ENCODE data around the gene AFAP1L1.
A peak's percentile ranks its signal among the peaks of the same experiment; 100 is the strongest.

The AFAP1L1 gene

DNA sequence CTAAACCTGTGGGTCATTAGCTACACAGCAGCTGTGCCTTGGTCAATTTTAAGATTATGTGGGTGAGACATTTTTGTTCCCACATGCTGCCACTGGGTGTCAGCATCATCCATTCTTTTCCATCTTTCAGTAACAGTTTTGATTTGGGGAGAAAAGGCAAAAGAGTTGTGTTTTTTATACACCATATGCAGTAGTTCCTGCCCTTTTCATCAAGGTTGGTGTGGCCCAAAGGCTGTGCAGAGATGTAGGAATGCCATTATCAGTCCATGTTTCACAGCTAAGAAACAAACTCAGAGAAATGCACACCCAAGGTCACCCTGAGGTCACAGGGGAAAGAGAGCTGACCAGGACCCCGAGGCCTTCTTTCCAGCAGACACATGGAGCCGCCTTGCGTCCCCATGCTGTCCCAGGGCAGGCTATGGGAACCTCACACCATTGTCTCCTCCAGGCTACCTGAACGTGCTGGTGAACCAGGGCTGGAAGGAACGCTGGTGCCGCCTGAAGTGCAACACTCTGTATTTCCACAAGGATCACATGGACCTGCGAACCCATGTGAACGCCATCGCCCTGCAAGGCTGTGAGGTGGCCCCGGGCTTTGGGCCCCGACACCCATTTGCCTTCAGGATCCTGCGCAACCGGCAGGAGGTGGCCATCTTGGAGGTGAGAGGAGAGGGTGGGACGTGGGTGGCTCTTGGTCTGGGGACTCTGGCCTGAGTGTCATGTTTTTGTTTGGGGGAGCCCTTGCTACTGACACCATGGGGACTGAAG, 45.8 kb downstream of the AFAP1L1 start:
- no peak for DNase-seq

DNA sequence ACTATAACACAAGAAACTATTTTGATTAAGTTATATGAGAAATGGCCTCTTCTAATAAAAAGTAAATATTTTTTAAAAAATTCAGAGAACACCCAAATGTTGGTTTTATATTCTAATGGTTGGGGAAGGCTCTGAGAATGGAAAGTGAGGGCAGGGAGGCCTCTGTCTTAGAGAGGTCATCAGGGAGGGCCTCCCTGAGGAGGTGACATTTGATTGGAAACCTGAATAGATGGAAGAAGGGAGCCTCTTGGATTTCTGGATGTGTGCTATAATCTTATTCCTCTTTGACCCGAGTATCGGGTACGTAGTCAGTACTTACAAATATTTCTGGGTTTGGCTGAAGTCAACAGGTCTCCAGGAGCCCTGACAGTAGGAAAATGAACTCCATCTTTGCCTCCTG, 47.5 kb downstream of the AFAP1L1 start:
- no peak for DNase-seq

DNA sequence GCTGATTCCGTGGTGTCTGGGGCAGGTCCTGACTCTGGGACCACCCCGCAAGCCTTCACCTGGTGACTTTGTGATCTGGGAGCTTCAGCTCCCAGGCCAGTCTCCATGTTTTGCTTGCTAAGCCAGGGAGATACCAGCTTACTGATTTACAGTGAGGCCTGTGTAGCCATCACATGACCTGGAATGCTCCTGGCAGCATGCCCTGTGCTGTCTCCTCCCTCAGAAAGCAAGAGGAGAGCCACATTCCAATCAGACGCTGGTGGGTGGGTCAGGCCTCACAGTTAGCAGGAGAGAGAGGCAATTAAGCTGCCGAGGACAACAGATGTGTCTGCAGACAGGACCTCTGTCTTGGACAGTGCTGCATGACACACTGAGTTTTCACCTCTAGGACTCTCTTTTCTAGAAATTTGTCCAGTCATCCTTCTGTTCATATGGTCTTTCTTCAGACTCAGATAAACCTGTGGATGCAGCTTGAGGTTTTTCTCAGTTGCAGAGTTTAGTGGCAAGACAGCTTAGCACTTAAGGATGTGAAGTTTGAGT, 49.2 kb downstream of the AFAP1L1 start:
- no peak for DNase-seq

DNA sequence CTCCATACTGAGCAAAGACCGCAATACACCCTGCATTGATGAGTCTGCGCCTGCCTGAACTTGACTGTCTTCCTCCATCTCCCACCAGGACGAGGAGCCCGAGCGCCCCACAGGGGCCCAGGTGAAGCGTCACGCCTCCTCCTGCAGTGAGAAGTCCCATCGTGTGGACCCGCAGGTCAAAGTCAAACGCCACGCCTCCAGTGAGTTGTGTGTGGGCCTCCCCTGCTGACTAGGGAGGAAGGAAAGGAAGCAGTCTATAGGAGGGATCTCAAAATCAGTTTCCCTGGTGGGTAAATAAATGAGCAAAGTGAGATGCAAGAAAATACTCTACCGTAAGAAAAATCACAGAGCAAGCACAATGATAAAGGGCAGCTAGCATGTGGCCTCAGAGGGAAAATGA, 50.9 kb downstream of the AFAP1L1 start:
- no peak for DNase-seq

DNA sequence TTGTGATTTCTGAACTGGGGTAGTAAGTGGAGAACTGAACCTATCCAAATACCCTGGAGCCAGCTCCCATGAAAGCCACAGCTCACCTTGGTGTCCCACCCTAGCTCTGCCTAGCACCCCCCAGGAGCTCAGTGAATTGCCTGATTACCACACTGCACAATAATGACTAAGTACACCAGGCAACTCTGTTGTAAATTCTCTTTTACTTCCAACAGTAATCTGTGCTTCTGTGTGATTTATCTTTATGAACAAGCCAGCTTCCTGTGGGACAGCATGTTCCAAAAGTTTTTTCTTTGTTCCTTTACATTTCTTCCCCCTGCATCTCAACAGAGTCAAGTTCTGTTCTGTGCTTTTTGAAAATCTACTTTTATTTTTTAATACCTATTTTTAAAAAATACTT, 51.6 kb downstream of the AFAP1L1 start:
- no peak for DNase-seq

DNA sequence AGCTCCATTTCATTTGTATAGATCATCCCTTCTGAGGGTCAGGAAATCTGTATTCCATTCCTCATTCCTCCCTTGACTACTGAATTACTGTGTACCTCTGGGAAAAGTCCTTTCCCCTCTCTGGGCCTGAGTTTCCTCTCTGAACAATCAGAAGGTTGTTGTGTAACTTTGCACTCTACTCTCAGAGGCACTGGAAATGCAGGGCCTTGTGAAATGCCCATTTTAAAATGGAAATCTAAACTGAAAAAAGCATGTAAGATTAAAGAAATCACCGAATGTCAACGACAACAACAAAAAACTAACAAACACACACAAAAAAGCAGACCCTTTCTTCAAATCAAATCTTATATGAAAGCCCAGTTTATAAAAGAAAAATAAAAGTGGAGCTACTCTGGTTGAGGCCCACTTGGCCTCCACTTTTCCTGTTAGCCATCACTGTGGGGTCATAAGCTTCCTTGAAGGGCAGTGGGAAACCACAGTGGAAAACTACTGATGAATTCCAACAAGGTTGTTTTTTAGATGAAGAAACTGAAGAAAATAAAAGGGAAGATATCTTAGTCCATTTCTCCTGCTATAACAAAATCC, 52.1 kb downstream of the AFAP1L1 start:
- no peak for DNase-seq

DNA sequence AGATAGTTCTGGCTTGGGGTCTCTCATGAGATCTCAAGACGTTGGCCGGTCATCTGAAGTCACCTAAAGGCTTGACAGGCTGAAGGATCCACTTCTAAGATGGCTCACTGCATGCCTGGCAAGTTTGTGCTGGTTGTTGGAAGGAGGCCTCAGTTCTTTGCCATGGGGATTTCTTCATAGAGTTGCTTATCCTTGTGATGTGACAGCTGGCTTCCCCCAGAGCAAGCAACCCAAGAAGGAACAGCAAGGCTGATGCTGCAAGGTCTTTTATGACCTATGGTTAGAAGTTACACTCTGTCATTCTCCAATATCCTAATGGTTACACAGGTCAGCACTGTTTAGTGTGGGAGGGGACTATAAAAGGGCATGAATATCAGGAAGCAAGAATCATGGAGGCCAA, 53.0 kb downstream of the AFAP1L1 start:
- DNase-seq, result no peak

DNA sequence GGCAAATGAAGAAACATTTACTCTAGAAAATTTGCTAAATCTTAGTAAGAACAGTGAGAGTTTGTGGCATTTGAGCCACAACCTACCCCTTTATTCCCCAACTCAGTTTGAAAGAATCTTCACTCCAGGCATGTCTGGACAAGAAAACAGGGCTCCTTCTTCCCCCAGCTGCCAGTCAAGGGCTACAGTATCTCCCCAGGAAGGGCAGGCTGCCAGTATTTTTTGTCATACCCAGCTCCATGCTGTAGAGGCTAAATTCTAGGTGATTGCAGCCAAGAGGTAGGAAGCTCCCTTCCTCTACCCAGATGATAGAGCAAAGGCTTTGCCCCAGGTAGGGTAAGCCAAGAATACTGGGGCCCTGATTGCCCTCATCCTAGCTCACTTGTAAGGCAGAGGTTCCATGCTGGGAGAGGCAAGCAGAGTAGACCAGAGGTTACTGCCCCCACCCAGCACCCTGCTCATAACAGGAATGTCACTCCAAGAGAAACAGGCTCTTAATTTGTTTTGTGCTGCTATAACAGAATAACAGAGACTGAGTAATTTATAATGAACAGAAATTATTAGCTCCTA, 53.6 kb downstream of the AFAP1L1 start:
- DNase-seq, result no peak

DNA sequence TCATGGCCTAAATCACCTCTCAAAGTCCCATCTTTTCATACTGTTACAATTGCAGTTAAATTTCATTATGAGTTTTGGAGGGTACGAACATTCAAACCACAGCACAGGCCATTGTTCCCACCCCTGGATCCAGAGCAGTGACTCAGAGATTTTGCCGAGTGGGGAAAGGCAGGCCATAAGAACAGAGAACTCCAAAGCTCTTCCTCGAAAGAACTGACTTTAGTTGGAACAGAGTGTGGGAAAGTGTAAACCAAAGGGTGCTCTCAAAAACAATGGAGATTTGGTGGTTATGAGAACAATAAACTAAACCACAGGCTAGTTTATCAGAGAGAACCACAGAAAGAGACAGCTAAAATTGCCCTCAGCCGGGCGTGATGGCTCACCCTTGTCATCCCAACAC, 54.2 kb downstream of the AFAP1L1 start:
- DNase-seq, result no peak

DNA sequence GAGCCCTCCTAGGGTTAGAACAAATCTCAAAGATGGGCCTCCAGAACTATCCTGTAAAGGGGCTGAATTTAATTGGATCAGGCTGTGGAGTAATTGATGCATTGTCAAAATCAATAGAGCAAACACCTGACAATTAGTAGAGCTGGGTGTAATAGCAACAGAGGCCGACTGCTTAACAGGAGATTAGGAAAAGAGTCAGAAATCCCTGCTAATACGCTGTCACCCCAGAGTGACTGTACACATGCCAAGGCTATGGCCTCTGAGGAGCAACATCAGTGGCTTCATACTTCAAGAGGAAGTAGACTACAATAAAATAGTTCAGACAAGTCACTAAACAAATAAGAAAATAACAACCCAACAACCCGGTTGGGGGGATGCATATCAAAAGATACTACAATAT, 55.0 kb downstream of the AFAP1L1 start:
- DNase-seq, result no peak

DNA sequence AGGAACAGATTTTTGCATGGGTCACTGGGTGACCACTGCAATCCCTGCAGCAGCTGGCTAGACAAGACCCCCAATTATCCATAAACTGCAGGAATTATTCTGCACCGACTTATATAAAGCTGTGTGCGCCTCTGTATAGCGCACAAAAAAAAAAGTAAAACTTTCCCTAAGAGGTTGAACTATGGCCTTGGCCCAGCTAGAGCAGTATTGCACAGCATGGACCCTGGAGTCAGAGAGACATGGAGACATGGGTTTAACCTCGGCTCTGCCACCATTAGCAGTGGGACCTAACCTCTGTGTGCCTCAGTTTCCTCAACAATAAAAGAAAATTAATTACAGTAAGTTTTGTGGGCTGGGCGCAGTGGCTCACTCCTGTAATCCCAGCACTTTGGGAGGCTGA, 56.5 kb downstream of the AFAP1L1 start:
- DNase-seq, result no peak

DNA sequence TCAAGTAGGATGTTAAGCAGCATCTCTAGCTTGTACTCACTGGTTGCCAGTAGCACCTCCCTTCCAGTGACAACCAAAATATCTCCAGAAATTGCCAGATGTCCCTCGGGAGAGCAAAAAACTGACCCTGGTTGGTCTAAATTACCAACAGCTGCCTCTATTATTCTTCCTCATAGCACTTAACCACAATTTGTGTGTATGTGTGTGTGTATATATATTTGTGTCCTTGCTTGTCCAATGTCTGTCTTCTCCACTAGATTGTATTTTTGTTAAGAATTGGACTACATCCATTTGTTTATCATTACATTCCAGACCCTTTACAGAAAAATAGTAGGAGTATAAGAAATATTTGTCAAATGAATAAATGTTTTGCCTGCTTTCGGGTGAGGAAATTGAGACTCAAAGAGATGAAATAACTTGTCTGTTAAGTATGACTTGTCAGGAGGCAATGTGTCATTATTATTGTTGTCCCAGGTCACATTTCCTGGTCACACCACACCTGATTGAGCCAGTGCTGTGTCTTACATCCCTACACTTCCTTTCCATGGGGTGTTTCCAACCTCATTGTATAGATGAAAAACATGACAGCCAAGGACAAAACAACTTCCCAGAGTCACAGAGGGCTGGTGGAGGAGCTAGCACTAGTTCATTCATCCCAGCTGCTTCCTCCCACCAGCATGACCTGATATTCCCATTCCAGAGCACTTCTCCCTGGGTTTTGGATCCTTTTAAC, 62.2 kb downstream of the AFAP1L1 start:
- no peak for DNase-seq

DNA sequence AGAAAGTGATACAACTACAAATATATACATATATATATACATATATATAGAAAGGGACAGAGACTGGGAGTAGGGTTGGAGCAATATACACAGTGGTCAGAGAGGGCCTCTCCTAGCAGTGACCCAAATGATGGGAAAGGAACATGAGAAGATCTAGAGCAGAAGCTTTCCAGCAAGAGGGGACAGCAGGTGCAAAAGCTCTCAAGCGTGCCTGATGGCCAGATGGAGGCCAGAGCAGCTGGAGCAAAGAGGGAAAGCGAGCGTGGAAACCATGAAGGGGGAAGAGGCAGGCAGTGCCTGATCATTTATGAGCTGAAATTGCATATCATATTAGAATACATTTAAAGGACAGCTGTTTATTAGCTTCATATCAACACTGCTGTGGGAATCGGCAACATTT, 66.1 kb downstream of the AFAP1L1 start:
- DNase-seq, result no peak

DNA sequence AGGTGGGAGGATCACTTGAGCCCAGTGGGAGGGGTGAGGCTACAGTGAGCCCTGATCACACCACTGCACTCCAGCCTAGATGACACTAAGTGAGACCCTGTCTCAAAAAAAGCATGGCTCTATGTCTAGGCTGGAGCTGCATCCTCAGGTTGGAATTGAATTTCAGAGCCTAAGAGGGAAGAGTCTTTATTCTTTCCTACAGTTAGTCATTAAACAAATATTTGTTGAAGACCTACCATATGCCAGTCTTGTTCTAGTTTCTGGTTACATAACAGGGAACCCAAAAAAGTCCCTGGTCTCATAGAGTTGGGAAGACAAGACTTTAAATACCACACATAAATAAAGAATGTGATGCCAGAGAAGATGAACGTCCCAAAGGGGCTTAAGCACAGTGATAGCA, 66.7 kb downstream of the AFAP1L1 start:
- no peak for DNase-seq

DNA sequence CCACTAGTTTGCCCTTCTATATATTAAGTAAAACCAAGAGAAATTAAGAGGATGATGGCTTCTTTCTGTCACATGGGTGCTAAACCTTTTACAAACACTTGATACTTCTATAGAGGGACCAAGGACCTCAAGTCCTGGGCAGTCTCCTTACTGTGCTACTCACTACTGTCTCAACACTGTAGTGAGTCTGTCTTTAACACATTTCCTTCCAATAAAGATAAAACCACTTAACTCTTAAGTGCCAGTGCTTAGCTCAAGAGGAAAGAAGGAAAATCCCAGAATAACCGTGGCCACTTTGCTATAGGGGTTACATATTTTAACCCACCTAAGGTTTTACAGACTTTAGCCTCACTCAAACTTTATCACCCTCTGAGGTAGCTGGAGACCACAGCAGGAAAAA, 69.3 kb downstream of the AFAP1L1 start:
- no peak for DNase-seq

DNA sequence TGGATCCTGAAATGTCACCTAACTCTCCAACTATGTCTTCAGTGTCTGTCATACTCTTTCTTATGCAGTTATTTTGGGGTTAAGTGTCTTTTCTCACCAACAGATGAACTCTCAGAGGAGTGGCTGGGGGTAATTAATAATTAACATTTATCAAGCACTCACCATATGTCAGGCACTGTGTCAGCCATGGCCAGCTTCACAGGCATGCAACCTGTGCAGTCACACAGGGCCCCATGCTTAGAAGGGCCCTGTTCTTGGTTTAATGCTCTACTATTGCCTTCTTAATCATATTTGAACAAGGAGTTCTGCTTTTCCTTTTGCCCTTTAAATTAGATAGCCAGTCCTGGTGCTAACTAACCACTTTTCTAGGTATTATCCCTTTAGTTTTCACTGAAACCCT, 70.2 kb downstream of the AFAP1L1 start:
- DNase-seq, result no peak

DNA sequence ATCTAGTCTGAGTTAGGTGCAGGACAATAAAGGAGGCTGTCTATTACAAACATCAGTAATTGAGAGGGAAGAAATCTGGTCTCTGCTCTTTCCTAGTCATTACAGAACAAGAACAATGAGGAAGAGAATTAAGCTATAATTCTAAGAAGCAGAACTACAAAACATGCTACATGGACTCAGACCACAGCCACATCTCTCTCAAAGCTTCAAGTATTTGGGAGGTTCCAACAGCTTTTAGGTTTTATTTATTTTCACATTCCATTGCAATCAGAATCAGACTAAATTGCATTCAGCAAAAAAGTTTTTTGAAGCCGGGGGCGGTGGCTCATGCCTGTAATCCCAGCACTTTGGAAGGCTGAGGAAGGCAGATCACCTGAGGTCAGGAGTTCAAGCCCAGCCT, 72.5 kb downstream of the AFAP1L1 start:
- peak; percentile 4 for DNase-seq

DNA sequence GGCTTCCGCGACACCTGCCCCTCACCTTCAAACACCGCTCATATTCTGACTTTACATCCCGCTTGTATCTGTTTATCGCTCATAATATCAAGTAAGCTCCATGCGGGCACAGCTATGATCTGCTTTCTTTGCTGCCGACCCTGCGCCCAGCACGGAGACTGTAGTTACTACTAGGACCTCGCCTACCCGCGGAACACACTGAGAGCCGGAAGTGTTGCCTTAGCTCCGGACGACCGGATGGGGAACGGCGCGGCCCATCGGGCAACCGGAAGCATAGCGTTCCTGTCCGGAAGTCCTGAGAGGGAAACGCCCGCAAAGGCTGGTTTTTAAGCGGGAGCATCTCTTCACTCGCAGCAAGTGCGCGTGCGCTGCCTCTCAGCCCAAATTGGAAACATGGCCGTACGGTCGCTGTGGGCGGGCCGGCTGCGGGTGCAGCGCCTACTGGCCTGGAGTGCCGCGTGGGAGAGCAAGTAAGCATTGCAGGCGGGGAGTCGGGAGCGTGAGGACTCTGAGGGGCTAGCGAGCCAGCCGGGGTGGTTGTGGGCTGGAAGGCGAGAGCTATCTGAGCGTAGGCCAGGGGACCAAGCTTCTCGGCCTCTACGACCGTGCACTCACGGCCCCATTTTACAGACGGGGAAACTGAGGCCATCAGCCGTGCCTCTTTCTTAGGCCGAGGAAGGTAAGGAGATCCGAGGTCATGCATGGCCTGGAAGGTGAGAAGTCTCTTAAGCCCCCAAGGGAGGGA, 73.7 kb downstream of the AFAP1L1 start, which contains the start of gene GRPEL2:
Gene GRPEL2, plus strand, starts transcription at position 353 of the 745 bp plus-strand sequence. Its CDS starts 41 bp downstream, at position 394.
- DNase-seq, result peak; percentile 89

DNA sequence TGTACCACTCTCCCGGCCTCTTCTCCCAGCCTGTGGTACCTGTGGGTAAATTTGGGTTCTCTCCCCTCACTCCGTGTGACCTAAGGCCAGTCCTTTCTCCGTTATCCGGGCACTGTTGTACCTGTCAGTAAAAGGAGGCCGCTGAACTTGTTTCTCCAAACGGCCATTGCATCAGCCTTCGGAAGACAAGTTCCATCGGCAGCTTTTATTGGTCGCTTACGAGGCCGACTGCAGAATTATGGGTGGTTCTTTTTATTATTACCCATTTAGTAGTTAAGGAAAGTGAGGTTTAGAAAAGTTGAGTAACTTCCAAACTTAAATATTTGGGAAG, 74.2 kb downstream of the AFAP1L1 start:
- DNase-seq, result no peak

DNA sequence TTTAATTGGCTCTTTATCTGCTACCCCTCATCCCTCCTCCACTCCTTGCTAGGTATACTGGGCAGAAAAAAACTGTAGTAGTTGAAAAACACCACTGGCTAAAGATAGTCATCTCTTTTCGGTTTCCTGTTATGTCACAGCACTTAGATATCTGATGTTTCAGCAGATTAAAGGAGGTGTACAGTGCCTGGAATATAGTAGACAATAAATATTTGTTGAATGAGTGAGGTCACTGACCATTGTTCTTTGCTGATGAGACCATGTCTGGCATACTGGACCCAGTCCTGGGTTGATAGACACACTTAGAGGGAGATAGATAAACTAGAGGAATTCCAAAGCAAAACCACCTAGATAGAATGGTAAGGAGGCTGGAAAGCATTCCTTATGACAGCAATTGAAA, 76.9 kb downstream of the AFAP1L1 start:
- no peak for DNase-seq

DNA sequence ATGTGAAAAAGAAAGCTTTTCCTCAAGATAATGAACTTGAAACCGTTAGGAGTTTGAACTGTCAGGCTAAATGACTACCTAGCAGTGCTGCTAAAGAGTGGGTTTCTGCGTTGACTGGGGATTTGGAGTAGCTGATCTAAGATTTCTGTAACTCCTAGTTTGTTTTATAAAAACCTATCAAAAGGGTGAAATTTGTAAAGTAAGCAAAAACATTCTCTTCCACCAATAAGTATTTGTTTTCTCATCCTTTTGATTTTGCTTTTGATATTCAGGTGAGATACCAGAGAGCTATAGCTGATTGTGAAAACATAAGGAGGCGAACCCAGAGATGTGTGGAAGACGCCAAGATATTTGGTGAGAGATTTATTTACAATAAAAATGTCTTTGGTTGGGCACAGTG, 77.7 kb downstream of the AFAP1L1 start:
- DNase-seq, result no peak

DNA sequence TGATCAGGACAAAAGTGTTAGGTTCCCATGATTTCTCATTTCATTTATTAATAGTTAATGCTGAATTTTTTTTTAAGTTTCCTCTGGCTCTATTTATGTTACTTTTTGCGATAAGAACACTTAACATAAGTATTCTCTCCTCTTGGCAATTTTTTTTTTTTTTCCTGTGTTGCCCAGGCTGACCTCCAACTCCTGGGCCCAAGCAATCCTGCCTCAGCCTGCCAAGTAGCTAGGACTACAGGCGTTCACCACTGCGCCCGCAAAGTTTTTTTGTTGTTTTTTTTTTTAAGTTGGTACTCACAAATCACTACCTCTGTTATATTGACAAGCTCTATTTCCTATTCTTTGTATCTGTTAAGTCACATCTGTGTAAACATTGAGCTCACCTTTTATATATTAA, 80.5 kb downstream of the AFAP1L1 start:
- no peak for DNase-seq

DNA sequence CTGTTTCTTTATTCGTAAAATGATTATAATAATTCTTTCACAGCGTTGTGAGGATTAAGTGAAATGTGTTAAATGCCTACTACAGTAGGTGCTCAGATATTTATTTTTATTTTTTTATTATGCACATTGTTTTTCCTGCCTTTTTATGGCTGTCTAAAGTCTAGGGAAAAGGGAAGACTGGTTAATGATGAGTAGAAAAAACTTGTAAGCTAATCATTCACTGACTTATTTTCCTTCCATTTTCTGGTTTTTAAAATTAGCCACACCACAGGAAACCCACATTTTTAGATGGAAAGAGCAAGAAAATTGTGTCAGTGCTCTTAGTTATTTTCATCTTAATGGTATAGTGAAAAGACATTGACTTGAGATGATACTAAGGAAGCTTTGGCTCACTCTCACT, 82.3 kb downstream of the AFAP1L1 start:
- no peak for DNase-seq

All from GDM1 (cell line).